ENCODE results near the gene PANK3.
"Not testable (repeated sequence)": the region's sequence is repeated elsewhere in the genome, so short reads cannot be mapped to it uniquely, and the experiment has no call there.

- TF ChIP-seq CTCF, POLR2A (IDR thresholded peaks at IDR 0.05): not testable (repeated sequence)
These were observed 1.8 kb upstream of the PANK3 start for GRCh38 chr5:168580814-168581469.

Data from esophagus squamous epithelium (tissue), 4 donors.